ENCODE data around the gene KIRREL1.

The KIRREL1 gene

GRCh38 chr1:158007667-158008386, 14.4 kb downstream of the KIRREL1 start:
- no peak for DNase-seq

- no peak for DNase-seq
Observed at GRCh38 chr1:158008630-158009029, 15.2 kb downstream of the KIRREL1 start.

GRCh38 chr1:158011714-158012113, 18.3 kb downstream of the KIRREL1 start:
- DNase-seq = no peak

- no peak for DNase-seq
Observed at GRCh38 chr1:158013840-158014730, 20.6 kb downstream of the KIRREL1 start.

- no peak for DNase-seq
Observed at GRCh38 chr1:158014731-158015320, 21.4 kb downstream of the KIRREL1 start.

- DNase-seq = no peak
Observed at GRCh38 chr1:158016651-158017335, 23.3 kb downstream of the KIRREL1 start.

GRCh38 chr1:158017800-158018595, 24.6 kb downstream of the KIRREL1 start:
- no peak for DNase-seq

GRCh38 chr1:158019171-158019868, 25.9 kb downstream of the KIRREL1 start:
- DNase-seq = no peak

- no peak for DNase-seq
Observed at GRCh38 chr1:158020259-158020885, 26.9 kb downstream of the KIRREL1 start.

GRCh38 chr1:158020886-158021620, 27.6 kb downstream of the KIRREL1 start:
- DNase-seq = no peak

GRCh38 chr1:158021721-158022120, 28.3 kb downstream of the KIRREL1 start:
- DNase-seq = no peak

GRCh38 chr1:158022554-158023312, 29.3 kb downstream of the KIRREL1 start:
- DNase-seq = no peak

GRCh38 chr1:158024737-158025136, 31.3 kb downstream of the KIRREL1 start:
- no peak for DNase-seq

GRCh38 chr1:158025576-158026230, 32.3 kb downstream of the KIRREL1 start:
- no peak for DNase-seq

GRCh38 chr1:158026651-158027050, 33.2 kb downstream of the KIRREL1 start:
- DNase-seq = no peak

- DNase-seq = no peak
Observed at GRCh38 chr1:158027508-158027907, 34.1 kb downstream of the KIRREL1 start.

- DNase-seq = no peak
Observed at GRCh38 chr1:158028969-158029368, 35.5 kb downstream of the KIRREL1 start.

GRCh38 chr1:158035014-158035413, 41.6 kb downstream of the KIRREL1 start:
- DNase-seq = no peak

GRCh38 chr1:158035976-158036583, 42.6 kb downstream of the KIRREL1 start:
- DNase-seq = no peak

All from NCI-H748 treated with DMSO at 0.1 percent for 48 hours (cell line).